SK-N-MC (cell line): Measurements from ENCODE around the gene MYO5C.

ENCODE experiments used
- EZH2 ChIP-seq: fragments of 200-600 bp; sonication (generic); IDR thresholded peaks from one replicate; pipeline ENCODE4 v1.6.1; 2017; ENCODE audit warnings: antibody characterized with exemption
- POLR2AphosphoS5 ChIP-seq: IDR thresholded peaks from 2 replicates; pipeline ENCODE4 v1.6.1; 2012; ENCODE audit warnings: mild to moderate bottlenecking, low read depth, low read length, borderline replicate concordance

GRCh38 chr15:52262364-52262763, 33.2 kb downstream of the MYO5C start:
- TF ChIP-seq EZH2 = no peak
- no peak for TF ChIP-seq POLR2AphosphoS5
